GM18499 (cell line): Measurements from ENCODE around the gene LEFTY2.
"Not testable (repeated sequence)": the region's sequence is repeated elsewhere in the genome, so short reads cannot be mapped to it uniquely, and the experiment has no call there.

Experiments
- ATAC-seq: cut with Tn5 transposase; IDR thresholded peaks from one replicate; pipeline ENCODE4 v1.9.1; 2021; ENCODE audit warnings: moderate number of reproducible peaks; ENCODE audit not compliant: insufficient read depth, unreplicated experiment

The LEFTY2 gene, protein sequence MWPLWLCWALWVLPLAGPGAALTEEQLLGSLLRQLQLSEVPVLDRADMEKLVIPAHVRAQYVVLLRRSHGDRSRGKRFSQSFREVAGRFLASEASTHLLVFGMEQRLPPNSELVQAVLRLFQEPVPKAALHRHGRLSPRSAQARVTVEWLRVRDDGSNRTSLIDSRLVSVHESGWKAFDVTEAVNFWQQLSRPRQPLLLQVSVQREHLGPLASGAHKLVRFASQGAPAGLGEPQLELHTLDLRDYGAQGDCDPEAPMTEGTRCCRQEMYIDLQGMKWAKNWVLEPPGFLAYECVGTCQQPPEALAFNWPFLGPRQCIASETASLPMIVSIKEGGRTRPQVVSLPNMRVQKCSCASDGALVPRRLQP

DNA sequence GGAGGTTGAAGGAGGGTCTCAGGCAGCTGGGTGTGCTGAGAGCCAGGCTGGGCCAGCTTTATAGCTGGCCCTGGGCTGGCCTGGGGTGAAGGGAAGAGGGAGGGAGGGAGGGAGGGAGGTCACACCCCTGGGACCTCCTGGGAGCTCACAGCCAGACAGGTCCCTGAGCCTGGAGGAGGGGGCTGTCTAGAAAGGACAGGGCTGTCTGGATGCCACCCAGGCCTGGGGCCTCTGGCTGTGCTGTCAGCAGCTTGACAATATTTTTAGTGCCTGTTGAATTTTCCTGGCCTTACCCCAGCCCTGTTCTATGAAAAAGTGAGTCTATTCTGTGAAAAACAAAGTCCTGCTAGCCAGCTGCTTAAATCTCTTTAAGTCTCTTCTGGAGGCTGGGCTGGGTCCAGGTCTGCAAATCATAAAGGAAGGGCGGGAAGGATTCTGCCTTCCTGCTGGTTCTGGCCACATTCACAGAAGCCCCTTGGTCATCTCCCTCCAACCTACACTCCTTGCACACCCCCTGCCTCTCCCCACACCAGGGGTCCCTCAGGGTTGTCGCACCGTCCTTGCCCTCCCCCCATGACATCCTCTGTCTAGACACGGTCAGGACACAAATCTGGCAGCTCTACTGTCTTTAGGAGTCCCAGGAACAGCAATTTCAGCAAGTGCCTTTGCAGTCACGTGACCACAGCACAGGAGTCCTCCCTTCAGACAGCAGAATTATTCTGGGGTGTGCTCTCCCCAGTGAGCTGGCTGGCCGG lies at the start of gene LEFTY2:
Gene LEFTY2 (minus strand): TSS at position 34 of the 755 bp plus-strand sequence. CDS start 80 bp downstream, outside the sequence.
- no peak for ATAC-seq

DNA sequence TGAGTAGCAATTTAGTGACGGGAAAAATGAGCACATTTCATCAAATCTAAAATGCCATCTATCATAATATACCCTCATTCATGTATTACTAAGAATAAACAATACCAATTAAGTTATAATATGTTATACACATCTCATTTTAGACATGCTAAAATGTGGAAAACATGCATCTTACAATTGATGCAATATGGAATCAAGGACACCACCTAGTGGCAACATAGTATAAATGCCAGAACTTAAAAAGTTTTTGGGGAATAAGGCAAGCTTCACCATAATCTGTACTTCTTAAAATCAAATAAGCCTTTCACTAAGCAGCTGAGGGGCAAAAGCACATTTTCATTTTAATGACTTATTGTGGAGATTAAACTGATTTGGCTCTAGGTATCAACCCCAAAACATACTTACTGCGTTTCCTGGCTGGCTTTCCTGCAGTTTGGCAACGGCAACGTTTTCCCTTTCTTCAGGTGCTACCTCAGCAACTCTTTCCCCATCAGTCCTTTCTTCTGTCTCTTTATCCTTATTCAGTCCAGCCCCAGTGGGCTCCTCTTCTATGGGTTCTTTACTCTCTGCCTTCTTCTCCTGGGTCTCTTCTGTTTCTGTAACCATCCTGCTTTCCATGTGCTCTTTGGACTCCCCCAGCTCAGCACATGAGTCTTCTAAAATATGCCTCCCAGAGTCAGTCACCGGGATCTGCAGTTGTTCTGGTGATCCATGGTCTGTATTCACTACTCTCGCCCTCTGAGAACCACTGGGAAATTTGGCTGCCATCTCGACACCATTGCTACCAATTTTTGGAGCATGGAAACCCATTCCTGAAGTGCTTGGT lies 46.7 kb upstream of the LEFTY2 start:
- ATAC-seq: no peak

DNA sequence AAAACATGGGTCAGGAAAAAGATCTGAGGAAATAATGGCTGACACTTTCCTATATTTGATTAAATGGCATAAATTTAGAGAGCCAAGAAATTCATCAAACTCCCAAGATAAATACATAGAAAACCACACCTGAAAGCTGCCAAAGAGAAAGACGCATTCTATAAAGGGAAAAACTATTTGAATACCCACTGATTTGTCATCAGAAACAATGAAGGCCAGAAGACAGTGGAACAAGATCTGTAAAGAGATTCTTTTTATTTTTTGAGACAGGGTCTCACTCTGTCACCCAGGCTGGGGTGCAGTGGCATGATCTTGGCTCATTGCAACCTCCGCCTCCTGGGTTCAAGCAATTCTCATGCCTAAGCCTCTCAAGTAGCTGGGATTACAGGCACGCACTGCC lies 40.7 kb upstream of the LEFTY2 start:
- no peak for ATAC-seq

DNA sequence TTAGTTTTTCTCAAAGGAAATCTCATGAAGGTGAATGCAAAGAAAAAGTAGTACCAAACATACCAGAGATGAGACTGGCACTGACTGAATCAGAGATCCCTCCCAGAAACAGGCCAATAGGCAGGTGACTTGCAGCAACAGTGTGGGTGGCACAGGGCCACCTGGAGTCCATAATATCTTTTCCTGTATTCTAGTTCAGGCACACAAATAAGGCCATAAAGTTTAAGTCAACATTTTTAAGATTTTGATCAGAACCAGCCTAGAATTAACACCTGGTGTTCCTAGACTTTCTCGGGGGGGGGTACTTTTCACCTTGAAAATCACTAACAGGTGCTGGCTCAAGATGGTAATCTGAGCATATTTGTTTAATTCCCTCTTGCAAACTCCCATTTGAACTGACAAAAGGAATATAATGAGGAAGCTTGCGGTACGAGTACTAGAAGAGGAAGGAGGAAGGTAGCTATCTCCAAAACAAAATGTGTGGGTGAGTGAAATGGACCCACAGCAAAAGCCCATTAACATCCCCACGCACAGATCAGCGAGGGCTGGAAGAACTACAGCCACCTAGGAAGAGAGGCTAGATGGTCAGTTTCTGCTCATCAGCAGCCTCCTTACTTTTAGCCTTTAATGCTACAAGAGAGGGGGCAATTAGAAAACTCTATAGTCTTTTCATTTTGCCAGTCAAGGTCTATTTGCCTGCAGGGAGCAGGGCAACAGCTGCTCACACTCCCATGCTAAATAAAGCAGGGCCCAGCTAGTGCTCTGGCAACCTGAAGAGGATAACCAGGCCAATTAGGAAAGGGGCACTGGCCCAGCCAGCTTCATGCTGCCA lies 39.2 kb upstream of the LEFTY2 start:
- ATAC-seq: no peak

DNA sequence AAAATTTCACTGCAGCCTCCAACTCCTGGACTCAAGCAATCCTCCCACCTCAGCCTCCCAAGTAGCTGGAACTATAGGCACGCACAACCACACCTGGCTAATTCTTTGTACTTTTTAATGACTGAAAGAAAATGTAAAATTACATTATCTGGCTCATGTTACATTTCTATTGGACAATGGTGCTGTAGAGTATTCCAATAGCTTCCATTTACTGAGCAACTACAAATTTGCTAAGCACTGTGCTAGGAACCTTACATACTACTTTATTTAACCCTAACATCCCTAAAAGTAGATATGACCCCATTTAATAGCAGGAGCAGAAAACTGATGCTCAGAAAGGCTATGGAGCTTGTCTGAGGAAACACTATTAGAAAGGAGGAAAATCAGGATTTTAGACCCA lies 38.4 kb upstream of the LEFTY2 start:
- ATAC-seq: no peak

DNA sequence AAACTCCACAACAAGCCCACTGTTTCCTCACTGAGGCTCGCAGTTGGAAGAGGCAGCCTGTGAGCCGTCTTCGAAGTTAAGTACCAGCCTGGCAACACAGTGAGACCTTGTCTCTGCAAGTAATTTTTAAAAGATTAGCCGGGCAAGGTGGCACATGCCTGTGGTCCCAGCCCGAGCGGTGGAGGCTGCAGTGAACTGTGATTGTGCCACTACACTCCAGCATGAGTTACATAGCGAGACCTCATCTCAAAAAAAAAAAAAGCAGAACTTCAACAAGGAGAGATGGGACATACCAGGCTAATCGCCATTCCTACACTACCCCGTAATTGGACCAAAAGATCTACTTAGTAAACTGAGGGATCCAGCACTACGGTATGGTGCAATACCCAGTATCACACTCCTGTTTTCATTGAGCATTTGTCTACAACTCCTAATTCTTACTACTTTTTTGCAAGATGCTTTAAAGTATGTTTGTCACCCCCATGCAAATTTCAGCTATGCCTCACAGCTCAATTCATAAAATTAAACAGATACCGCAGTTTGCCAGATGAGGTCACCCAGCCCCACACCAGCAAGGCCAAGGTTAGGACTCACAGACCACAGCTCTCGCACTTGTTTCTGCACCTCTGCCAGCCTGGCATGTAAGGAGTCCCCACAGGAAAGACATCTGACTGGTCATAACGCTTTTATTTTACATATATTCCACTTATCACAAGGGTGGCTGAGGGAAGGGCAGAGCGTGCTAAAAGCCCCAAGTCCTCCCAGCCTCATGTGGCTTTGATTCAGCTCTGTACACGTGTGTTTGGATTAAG lies 37.1 kb upstream of the LEFTY2 start:
- no peak for ATAC-seq

DNA sequence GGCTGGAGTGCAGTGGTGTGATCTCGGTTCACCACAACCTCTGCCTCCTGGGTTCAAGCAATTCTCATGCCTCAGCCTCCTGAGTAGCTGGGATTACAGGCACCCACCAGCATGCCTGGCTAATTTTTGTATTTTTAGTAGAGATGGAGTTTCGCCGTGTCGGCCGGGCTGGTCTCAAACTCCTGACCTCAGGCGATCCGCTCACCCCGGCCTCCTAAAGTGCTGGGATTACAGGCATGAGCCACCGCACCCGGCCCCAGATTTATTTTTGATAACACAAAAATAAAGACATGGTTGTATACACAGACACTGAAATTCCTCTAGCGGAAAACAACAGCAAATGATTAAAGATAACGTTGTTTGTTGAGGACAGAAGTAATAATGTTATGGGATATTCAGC lies 34.1 kb upstream of the LEFTY2 start:
- not testable (repeated sequence) for ATAC-seq

DNA sequence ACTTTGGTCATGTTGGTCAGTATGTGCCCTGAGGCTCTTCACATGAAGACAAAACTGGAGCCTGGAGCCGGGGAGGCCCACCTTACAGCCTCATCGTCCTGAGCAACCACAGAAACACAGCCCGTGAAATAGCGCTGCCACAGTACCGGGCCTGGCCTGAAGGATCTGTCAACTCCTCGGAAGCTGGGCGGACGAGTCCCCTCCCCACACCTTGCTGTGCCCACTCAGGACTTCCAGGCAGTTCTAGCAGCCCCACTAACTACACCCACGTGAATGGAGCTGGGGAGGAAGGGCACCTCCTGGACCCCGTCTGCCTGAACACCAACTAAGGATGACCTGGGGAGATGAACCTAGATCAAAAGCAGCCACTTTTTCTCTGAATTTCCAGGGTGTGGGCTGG lies 33.4 kb upstream of the LEFTY2 start:
- ATAC-seq: no peak

DNA sequence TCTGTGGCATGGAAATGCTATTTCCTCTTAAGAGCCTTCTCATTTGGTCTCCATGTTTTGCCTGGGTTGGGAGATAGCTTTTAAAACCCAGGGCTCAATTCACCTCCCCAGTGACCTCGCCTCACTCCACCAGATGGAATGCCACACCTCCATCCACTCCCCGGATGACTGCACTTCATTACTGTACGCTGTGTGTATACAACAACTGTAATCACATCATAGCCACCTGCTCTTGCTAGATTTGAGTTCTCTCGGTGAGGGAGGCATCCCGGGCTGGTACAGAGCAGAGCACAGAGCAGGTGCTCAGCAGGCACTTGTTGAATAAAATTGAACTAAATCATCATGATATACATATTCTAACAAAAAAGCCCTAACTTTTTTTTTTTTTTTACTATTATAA lies 32.1 kb upstream of the LEFTY2 start:
- no peak for ATAC-seq

DNA sequence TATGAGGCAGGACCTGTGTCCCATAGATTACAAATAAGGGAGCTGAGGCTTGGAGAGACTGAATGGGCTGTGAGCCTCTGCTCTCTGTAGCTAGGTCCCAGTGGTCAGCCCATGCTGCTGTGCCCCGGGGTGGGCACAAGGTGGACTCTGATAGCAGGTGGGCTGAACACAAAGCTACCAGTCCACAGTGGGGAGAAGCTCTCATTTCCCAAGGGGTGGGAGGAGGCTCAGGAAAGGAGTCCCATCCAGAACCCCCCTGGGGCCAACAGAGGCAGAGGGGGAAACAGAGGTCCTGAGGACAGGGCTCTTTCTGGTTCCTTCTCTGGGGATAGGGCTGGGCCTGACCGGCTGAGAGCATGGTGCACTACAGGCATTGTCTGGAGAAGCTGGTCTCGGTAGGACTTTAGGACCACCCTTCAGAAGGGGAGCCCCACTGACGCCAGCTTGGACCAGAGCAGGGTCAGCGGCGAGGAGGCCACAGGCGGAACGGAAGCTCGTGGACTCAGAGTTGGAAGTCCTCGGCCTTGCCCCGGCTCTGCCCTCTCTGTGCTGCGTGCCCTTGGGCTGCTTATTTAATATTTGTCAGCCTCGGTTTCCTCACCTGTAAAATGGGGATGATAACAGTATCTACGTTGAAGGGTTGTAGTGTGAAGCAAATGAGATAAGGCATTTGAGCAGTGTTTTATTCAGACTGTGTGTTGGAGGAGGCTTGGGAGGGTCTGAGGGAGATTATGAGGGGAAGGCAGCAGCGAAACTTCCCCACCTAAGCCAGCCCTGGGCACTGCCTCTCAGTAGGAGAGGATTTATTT lies 31.5 kb upstream of the LEFTY2 start:
- no peak for ATAC-seq

DNA sequence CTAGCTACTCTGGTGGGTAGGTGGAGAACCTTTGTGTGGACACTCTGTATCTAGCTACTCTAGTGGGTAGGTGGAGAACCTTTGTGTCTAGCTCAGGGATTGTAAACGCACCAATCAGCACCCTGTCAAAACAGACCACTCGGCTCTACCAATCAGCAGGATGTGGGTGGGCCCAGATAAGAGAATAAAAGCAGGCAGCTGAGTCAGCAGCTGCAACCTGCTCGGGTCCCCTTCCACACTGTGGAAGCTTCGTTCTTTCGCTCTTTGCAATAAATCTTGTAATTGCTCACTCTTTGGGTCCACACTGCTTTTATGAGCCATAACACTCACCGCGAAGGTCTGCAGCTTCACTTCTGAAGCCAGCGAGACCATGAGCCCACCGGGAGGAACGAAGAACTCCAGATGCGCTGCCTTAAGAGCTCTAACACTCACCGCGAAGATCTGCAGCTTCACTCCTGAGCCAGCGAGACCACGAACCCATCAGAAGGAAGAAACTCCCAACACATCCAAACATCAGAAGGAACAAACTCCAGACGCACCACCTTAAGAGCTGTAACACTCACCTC lies 29.7 kb upstream of the LEFTY2 start:
- not testable (repeated sequence) for ATAC-seq

DNA sequence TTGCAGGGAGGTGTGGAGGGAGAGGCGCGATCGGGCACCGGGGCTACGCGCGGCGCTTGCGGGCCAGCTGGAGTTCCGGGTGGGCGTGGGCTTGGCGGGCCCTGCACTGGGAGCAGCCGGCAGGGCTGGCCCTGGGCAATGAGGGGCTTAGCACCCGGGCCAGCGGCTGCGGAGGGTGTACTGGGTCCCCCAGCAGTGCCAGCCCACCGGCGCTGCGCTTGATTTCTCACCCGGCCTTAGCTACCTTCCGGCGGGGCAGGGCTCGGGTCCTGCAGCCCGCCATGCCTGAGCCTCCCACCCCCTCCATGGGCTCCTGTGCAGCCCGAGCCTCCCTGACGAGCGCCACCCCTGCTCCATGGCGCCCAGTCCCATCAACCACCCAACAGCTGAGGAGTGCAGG lies 28.7 kb upstream of the LEFTY2 start:
- ATAC-seq: not testable (repeated sequence)

DNA sequence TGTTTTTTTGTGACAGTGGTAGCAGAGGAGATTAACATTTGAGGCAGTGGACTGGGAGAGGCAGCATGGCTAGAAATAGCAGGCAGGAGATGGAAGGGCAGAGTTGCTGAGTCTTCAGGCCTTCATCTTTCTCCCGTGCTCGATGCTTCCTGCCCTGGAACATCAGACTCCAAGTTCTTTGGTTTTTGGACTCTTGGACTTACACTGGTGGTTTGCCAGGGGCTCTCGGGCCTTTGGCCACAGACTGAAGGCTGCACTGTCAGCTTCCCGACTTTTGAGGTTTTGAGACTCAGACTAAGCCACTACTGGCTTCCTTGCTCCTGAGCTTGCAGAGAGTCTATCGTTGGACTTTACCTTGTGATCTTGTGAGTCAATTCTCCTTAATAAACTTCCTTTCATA lies 24.2 kb upstream of the LEFTY2 start:
- ATAC-seq: no peak

DNA sequence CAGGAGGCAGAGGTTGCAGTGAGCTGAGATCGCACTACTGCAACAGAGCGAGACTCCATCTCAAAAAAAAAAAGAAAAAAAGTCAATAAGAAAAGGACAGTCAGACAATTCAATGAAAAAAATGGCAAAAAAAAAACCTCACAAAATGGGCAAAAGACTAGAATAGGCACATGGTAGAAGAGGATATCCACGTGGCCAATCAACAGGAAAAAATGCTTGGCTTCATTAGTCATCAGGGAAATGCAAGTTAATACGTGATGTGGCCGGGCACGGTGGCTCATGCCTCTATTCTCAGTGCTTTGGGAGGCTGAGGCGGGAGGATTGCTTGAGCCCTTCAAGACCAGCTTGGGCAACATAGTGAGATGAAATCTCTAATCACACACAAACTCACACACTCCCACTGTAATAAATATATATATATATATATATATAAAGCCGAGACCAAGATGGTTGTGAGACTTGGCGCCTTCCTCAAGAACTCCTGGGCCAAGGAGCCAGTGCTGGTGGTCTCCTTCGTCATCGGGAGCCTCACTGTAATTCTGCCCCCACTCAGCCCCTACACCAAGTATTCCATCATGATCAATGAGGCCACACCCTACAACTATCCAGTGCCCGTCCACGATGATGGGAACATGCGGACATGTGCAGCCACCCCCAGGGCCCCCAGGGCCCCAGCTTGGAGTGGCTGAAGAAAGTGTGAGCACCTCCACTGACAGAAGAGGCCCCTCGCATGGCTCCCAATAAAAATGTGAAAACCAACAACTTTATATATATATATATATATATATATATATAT lies 22.9 kb upstream of the LEFTY2 start:
- no peak for ATAC-seq

DNA sequence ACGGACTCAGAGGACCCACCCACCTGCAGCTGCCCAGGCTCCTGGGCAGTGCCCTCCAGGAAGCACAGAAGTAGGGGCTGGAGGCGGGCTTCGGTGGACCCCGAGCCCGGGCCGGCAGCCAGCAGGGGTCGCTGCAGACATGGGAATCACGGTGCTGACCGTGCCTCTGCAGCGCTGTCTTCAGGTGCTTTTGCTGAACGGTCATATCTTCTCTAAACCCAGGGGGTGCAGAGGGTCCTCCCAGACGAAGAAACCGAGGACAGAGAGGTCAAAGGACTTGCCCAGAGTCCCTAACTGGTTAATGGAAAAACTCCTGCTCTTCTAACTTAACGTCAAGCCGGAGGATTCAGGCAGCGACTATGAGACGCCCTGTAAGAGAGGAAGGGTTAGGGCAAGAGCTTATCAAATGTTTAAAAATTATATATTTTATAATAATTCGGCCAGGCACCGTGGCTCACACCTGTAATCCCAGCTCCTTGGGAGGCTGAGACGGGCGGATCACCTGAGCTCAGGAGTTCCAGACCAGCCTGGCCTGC lies 21.5 kb upstream of the LEFTY2 start:
- no peak for ATAC-seq

DNA sequence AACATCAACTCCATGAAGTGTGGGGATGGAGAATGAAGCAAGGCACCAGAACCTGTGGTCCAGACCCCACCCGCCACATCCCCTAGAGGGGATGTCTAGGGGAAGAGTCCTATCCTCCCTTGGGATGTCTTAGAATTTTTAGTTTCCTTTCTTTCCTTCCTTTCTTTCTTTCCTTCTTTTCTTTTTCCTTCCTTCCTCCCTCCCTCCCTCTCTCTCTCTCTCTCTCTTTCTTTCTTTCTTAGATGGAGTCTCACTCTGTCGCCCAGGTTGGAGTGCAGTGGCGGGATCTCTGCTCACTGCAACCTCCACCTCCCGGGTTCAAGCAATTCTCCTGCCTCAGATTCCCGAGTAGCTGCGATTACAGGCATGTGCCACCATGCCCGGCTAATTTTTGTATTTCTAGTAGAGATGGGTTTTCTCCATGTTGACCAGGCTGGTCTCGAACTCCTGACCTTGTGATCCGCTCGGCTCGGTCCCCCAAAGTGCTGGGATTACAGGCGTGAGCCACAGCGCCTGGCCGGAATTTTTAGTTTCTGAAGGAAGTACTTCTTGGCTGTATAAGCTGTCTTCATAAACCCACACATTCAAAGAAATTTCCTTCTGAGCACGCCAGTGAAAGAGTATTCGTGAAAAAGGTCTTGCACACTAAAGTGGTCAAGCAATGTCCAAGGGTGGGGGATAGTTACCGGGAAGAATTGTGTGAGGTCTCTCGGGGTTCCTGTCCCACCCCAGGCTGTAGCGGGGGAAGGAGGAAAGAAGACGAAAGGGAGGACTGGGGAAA lies 20.8 kb upstream of the LEFTY2 start:
- ATAC-seq: no peak
